ENCODE measurements around the gene YDJC.
A peak's percentile ranks its signal among the peaks of the same experiment; 100 is the strongest.
"Not testable (repeated sequence)": the region's sequence is repeated elsewhere in the genome, so short reads cannot be mapped to it uniquely, and the experiment has no call there.

Gene YDJC

GRCh38 chr22:21631025-21631424 lies 1.2 kb upstream of the YDJC start:
- DNase-seq = no peak

DNA sequence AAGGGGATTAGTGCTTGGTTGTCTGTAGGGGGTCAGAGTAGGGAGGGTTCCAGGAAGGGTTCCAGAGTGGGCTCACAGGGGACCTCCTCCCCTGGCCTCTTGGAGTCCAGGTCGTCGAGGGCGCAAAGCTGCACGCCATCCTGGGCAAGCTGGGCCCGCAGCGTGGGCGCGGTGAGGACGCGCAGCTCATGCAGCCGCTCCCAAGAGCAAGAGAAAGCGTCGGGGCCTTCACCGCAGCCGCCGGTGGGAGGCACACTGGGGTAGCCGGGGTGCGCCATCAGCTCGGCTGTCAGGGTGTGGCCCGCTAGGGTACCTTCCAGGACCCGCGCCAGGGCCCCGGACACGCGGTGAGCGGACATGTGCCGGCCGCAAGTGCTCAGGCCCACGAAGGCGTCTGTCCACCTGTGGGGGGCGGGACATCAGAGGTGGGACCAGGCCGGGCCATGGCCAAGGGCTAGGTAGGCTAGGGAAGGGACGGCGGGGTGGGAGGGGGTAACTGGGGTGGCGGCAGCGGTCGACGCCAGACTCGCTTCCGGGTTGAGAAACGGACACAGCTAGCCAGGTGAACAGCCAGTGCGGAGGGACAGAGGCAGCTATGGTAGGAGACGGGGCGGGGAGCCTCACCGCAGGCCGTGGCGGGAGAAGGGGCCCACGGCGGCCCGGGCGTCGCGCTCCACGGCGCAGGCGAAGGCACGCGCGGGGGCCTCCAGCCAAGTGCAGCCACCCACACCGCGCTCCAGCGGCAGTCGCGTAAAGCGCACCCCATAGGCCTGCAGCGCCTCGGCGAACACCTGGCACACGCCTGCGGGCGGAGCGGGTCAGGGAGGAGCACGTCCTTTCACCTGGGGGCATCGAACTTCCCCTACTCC lies 1.2 kb downstream of the YDJC start:
- no peak for DNase-seq

GRCh38 chr22:21626735-21627469 lies 2.9 kb downstream of the YDJC start:
- no peak for DNase-seq

DNA sequence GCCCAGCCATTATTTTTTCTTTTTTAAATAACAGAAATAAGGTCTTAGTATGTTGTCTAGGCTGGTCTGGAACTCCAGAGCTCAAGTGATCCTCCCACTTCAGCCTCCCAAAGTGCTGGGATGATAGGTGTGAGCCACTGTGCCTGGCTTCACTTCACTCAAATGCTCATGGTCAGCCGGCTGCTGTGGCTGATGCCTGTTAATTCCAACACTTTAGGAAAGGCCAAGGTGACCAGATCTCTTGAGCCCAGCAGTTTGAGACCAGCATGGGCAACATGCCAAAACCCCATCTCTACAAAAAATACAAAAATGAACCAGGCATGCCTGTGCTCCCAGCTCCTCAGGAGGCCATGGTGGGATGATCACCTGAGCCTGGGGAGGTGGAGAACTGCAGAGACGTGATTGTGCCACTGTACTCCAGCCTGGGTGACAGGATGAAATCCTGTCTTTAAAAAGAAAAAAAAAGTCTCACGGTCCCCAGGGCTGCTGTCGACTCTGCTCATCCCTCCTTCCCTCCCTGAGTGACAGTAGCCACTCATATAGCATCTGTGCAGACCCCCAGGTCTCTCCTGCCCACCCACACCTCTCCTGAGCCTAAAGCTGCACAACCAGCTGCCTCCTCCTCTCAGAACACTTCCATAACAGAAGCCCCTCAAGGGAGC lies 3.6 kb downstream of the YDJC start:
- no peak for DNase-seq

- no peak for DNase-seq
These were observed 4.7 kb downstream of the YDJC start for GRCh38 chr22:21624880-21625791.

GRCh38 chr22:21624120-21624879 lies 5.5 kb downstream of the YDJC start:
- DNase-seq = peak in 1 of 2 experiments; percentile 43

DNA sequence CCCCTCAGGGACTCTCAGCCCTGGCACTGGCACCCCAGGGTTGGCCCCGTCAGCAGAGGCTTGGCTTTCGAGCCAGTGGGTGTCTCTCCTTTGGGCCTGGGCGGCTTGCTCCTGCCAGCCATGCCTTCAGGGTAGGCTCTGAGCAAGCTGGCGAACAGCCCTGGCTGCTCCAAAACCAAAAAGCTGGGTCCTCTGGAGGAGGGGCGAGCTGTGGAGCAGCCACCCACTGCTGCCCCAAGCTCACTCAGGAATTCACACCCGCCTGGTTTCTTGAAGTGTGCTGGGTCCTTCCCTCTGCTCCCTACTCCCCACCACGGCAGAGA lies 6.2 kb downstream of the YDJC start:
- no peak for DNase-seq

DNA sequence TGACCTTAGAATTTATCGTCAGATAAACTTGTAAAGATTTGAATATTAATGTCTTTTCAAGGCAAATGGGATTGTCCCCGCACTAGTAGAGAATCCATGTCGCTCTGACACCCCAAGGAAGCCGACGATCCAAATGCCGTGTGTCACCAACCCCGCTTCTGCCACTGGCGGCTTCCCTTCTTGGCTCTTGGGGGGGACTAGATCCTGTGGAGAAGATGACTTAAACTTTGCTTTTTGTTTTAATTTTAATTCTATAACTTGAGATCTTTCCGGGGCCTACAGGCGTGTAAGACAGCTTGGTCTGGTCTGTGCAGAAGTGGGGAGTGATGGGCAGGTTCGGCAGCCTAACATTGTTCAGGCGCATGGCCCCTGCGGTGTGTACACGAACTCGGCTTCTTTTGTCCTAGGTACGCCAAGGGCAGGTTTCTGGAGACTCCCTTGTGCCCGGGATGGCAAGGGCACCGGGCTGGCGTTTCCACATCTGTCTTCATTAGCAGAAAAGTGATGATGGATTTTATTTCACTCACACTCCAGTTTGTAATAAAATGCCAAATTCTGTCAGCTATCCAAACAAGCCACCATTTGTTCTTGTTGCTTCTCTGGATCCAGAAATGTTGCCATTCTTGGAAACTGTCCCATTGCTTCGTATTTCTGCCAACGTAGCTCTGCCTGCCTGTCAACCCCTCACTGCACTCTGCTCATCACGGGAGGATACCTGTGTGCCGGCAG lies 6.7 kb downstream of the YDJC start:
- no peak for DNase-seq

DNA sequence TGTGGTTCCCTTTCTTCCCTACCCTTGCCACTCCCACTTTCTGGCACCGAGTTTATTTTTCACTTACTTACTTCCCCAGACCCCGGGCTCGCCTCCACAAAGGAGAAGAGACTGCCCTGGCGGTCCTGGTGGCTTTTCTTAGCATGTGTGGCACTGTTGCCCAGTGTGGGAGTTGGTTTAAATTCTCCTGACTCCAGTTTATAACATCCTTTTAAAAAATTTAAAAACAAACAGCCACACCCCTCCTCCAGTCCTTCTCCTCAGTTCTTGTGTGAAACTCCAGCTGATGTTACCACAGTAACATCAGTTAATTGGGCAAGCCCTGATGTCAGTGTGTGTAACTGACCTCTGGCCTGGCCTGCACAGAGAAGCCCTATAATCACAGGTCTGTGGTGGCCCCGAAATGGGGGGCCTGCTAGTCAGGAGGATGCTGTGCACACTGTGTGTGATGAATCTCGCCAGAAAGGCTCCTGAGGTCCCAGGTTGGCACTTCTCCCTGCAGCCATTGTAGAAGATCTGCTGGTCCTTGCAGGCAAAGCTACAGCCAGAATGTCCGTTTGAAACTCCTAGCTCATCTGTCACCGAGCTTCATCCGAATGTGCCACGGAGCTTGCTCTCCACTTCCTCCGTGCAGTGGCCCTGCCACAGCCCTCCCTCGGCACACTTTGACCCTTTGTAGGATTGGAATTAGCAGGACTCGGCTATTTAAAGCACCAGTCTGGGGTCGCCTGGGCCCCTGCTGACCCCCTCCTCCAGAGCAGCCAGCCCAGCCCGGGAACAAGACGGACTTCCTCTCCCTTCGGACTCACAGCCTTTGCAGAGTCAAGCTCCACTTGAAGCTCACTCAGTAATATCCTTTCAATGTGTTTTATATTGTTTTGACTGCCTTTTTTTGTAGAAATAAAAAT lies 7.6 kb downstream of the YDJC start:
- DNase-seq = no peak

- DNase-seq = no peak
These were observed 8.8 kb downstream of the YDJC start for GRCh38 chr22:21621025-21621424.

DNA sequence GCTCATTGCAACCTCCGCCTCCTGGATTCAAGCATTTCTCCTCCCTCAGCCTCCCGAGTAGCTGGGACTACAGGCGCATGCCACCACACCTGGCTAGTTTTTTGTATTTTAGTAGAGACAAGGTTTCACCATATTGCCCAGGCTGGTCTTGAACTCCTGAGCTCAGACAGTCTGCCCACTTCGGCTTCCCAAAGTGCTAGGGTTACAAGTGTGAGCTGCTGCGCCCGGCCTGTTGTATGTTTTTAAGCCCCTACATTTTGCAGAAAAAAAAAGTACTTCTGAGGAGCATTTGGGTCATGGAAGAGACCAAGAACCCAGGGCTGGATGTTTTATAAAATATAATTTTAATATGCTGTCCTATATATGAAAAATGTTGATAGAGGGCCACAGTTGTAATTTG lies 12.5 kb downstream of the YDJC start:
- not testable (repeated sequence) for DNase-seq

DNA sequence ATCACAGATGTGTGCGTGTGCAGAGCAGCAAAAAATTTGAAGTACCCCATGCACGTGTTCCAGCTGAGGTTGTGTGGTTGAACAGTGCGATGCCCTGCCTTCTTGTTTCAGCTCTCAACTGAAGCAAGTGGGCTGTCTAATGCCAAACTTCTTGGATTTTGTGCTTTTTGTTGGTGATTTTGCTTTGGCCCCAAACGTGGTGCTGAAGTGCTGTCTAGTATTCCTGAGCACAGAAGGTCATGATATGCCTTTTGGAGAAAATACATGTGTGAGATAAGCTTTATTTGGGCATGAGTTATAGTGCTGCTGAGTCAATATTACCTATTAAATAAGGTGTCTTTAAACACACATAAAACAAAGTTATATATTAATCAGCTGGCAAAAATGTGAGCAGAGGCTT lies 14.1 kb downstream of the YDJC start:
- no peak for DNase-seq

GRCh38 chr22:21613553-21614233 lies 16.1 kb downstream of the YDJC start:
- no peak for DNase-seq

GRCh38 chr22:21612858-21613257 lies 17.0 kb downstream of the YDJC start:
- DNase-seq = no peak

GRCh38 chr22:21611210-21611977 lies 18.4 kb downstream of the YDJC start:
- no peak for DNase-seq

- DNase-seq = not testable (repeated sequence)
These were observed 20.2 kb downstream of the YDJC start for GRCh38 chr22:21609556-21610157.

DNA sequence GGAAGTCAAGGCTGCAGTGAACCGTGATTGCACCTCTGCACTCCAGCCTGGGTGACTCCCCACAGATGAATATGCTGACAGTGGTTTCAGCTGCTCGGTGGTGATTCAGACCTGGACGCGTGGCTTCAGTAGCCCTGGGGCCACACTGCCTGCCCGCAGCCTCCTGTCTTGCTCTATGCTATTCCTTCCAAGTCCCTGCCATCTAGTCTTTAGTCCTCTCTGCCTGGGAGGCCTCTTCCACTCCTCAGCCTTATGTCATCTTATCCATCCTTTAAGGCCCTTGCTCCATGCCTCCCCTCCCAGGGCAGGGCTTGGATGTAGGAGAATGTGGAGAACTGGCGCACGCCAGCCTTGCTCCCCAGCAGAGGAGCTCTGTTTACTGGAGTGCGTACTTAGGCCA lies 23.0 kb downstream of the YDJC start:
- no peak for DNase-seq

GRCh38 chr22:21605887-21606564 lies 23.8 kb downstream of the YDJC start:
- DNase-seq = no peak

Measured in stimulated activated CD4-positive, alpha-beta T cell treated with anti-CD3 and anti-CD28 coated beads, Interleukin-4, amount 100 ng/mL, for 4 hours (primary cell).